GM19328 (cell line): ENCODE results near the gene DLX4.

Experiments
- ATAC-seq: cut with Tn5 transposase; IDR thresholded peaks from one replicate; pipeline ENCODE4 v1.9.1; 2021; ENCODE audit warnings: mild to moderate bottlenecking, moderate library complexity; ENCODE audit not compliant: unreplicated experiment

Gene DLX4

DNA sequence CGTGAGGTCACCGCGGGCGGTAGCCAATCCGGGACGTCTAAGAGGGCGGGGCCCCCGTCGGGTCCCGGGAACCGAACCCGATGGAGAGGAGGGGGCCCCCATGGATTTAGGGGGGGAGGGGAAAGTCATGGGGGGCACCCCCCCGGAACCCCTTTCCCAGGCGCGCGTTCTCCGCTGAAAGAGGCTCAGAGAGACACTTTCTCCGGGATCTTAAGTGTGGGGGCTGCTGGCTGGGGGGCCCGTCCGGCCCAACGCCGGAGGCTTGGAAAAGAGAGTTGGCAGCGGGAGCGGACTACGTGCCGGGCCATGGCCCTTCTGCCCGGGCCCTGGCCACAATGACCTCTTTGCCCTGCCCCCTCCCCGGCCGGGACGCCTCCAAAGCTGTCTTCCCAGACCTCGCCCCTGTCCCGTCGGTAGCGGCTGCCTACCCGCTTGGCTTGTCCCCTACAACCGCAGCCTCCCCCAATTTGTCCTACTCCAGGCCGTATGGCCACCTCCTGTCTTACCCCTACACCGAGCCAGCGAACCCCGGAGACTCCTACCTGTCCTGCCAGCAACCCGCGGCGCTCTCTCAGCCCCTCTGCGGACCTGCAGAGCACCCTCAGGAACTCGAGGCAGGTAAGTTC is at the start of gene DLX4:
Gene DLX4, plus strand, starts transcription at position 57 of the 626 bp plus-strand sequence. Its CDS starts 279 bp downstream, at position 336.
- no peak for ATAC-seq

DNA sequence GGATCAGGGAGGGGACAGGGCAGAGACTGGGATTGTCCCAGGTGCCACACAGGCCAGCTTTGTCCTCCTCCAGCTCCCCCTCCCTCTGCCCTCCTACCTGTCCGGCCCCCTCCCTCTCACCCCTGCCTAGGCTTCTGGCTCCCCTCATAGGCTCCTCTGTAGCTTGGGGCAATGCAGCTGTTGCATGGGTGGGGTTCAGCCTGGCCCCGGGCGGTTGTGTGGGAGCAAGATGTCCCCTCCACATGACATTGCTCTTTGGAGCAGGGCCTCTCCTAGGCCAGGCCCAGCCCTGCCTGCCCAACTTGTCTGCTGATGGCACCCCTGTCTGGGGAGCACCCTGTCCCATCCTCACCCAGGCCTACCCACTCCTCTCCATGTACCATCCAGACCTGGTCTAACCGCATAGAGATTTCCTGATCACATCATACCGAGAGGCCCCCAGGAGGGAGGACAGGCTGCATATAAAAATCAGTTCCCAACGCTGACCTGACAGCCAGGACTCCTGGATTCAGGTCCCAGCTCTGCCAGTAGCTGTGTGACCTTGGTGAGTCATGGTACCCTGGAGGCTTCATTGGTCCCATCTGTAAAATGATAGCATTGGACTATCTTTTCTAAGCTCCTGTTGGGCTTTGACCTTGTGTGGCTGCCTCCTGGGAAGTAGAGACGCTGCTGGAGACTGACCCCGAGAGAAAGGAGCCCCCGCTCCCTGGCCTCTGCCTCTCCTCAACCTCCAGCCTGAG is 48.8 kb upstream of the DLX4 start:
- ATAC-seq: no peak

- ATAC-seq: no peak
Measured at GRCh38 chr17:49922095-49922494, 46.9 kb upstream of the DLX4 start.

DNA sequence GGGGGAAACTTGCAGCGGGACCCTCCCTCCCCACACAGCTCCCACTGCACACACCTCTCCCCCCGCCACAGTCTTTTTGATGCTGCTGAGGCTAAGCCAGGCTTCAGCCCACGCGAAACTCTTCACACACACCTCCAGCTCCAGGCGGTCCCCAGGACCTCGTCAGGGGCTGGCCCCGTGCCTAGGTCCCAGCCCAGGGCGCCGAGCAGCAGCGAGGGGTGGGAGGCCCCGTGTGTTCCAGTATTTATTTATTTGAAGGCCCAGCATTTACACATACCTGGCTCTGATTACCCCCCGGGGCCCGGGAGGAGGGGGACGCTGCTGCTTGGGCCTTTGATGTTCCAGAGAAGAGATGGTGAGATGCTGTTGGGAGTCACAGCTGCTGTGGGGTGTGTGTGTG is 44.9 kb upstream of the DLX4 start:
- ATAC-seq: no peak

- ATAC-seq: no peak
Measured at GRCh38 chr17:49924589-49924988, 44.4 kb upstream of the DLX4 start.

DNA sequence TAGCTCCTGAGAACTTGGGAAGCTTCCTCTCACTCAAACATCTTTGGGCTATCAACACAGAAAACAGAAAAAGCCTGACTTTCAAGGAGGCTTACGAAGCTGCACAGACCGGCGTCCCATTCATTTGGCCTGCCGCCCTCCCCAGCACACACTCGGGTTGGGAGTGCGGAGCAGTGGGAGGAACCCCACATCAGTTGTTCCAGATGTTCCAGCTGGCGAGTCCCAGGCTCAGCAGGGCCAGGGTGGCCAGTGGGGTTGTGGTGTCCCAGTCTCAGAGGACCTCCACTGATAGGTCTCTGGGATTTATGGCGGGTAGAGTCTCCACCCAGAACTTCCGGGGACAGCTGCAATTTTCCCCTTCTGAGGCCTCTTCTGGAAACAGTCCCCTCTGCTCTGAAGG is 43.1 kb upstream of the DLX4 start:
- no peak for ATAC-seq

DNA sequence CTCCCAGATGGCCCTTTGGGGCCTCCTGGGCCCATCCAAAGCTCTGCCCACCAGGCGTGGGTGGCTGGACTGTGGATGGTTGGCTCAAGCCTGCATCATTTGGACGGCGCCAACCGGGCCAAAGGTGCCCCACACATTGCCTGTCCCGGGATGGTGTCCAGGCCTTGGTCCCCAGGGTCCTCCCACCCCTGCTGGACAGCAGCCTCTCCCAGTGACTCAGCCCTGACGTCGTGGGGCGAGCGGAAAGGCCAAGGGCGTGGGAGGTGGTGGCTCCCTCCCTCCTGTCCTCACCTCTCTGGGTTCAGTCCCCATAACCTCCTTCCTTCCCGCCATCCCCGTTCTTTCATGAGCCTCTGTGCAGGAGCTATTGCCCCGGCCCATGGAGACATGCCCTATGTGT is 42.1 kb upstream of the DLX4 start:
- ATAC-seq: no peak

DNA sequence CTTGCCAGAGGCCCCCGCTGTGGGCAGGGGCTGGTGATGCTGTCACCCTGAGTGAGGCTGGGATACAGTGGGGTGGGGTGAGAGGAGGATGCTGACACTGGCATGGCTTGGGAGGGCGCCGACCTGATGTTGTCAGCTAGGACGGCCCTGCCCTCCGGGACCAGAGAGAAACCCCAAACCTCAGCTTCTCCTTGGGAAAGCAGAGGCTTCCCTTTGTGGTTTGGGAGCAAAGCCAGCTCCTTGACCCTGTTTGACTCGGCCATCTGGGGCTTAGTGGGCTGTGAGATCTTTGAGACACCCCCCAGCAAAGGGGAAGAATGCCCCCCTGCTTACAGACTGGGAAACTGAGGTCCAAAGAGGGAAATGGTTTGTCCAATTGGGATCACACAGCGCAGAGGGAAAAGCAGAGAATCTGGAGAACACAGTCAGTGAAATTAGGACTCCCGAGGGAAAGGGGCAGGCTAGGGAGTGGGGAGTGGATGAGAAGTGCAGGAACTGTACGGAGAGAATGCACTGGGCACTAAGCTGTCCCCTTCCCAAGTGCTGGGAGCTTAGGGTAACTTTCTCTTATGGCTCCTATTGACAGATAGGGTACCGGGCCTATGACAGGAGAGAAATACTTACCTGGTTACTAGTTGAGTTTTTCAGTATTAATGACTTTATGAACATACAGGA is 40.7 kb upstream of the DLX4 start:
- no peak for ATAC-seq

DNA sequence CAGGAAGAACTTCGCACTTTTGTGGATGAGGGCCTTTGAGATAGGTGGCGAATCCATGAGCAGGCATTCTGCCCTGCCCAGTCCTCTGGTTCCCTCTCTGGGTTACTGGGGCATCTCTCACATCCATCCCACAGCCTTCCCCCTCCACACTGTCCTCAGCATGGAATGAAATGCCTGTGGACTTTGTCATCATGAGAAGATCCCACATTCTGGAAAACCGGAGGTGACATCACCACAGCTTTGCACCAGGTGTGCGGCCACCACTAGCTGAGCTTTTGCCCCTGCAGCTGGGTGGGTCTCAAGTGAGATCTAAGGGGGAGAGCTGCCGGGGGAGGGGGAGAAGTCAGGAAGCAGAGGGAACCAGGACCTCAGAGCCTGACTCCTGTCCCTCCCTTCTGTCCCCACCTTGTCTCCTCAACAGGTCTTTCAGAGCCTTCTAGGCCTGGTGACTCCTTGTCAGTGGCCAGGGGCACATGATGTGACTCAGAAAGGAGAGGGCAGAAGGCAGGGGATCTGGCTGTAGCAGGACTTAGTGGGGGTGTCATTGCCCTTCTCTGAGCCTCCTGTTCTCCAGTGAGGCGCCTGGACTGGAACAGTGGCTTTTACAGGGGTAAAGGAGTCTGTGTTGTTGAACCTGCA is 40.0 kb upstream of the DLX4 start:
- ATAC-seq: no peak

- no peak for ATAC-seq
Measured at GRCh38 chr17:49930880-49931279, 38.1 kb upstream of the DLX4 start.

GRCh38 chr17:49931416-49932137 is 37.4 kb upstream of the DLX4 start:
- ATAC-seq: no peak

GRCh38 chr17:49932138-49932723 is 36.8 kb upstream of the DLX4 start:
- ATAC-seq: no peak

DNA sequence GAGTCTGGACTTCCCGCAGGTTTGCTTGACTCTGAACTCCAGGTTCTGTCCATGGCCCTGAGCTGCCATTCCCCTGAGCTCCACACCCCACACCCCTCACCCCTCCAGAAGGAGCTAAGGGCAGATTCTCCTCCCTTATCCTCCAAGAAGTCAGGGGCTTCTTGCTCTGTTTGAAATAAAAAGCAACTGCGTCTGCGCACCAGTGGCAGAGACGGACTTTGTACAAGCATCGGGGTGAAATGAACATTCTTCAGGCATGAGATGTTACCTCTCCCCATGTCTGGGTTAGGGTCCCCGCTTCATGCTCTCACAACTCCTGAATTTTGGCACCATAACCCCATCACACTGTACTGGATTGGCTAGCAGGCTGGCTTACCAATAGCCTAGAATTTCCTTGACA is 36.1 kb upstream of the DLX4 start:
- no peak for ATAC-seq

GRCh38 chr17:49935526-49936210 is 33.3 kb upstream of the DLX4 start:
- no peak for ATAC-seq

DNA sequence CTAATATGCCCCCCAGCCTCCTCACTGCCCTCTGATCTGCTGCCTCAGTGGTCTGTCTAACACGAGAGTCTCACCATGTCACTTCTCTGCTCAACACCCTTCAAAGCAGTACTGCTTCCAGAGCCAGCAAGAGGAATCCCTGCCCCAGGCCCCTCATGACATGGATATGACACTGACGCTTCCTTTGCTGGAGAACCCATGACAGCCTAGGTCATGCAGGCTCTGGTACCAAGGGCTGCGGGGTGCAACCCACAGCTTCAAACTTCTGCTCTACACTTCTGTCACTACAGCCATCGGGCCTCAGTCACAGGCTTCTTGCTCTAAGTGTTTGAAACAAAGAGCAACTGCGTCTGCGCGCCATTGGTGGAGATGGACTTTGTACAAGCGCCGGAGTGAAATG is 32.6 kb upstream of the DLX4 start:
- ATAC-seq: no peak

GRCh38 chr17:49939318-49939717 is 29.7 kb upstream of the DLX4 start:
- no peak for ATAC-seq

DNA sequence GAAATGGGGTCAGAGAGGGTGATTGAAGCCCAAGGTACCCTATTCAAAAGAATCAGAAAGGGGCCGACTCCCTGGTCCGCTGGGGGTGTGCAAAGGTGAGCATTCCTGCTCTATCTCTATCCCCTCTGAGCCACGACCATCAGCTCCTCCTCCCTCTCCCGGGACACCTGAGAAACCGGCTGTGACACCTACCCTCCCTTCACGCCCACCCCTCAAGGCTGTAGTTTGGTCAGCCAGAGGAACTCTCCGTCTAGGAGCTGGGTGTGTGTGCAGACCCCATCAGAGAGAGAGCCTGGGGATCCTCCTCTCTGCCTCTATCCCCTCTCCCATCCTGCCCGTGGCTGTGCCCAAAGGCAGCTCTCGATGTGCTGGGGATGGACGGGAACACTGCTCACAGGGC is 27.6 kb upstream of the DLX4 start:
- no peak for ATAC-seq

DNA sequence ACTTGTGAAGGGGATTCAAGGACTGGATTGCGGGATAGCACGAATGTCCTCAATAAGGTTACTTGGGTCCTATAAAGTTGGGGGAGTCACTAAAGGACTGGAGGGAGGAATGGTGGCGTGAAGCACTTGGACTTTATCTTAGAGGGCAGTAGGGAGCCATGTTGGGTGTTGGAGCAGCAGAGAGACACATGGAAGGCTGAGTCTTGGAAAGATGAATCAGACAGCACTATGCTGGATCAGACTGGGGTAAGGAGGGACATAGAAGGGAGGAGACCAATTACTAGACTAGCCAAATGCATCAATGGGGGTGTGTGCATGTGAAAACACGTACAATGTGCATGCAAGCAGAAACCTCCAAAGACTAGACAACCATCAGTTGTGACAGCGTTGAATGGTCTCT is 26.0 kb upstream of the DLX4 start:
- no peak for ATAC-seq

DNA sequence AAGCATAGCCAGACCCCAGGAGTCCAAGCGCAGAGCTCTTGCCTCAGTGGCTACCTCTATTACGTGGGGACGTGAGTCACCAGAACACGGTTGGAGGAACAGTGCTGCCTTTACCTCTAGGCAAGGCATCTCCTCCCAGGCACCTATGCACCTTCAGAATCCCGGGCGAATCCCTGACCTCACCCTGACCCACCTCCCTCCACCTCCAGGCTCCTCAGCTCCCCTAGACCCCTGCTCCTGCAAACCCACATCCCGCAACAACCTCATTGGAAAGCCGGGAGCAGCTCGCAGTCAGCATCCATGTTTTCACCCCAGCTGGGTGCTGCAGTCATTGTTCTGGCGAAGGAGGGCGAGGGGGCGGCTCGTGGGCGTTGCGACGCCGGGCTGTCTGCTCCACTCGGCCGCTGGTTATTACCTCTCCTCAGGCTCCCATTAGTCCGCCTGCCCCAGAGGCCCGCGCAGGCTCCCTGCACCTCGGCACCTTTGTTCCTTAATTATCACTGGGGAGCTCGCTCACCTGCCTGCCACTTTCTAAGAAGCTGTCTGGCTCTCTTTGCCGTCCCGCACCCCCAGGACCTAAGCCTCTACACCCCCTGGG is 24.6 kb upstream of the DLX4 start:
- no peak for ATAC-seq

- ATAC-seq: no peak
Measured at GRCh38 chr17:49946208-49946607, 22.8 kb upstream of the DLX4 start.
